HG03354 (cell line): Measurements from ENCODE around the gene OR51B5.
"Not testable (repeated sequence)": the region's sequence is repeated elsewhere in the genome, so short reads cannot be mapped to it uniquely, and the experiment has no call there.

ENCODE experiments used
- ATAC-seq: cut with Tn5 transposase; IDR thresholded peaks from one replicate; pipeline ENCODE4 v1.9.1; 2021; ENCODE audit warnings: mild to moderate bottlenecking; ENCODE audit not compliant: unreplicated experiment, poor library complexity, severe bottlenecking

OR51B5 gene

GRCh38 chr11:5337253-5337652 lies 6.1 kb downstream of the OR51B5 start:
- not testable (repeated sequence) for ATAC-seq

- no peak for ATAC-seq
Measured at GRCh38 chr11:5336331-5336730, 7.0 kb downstream of the OR51B5 start.

- ATAC-seq: no peak
Measured at GRCh38 chr11:5335170-5335569, 8.2 kb downstream of the OR51B5 start.

GRCh38 chr11:5324197-5324596 lies 19.1 kb downstream of the OR51B5 start, which contains the start of gene OR51B2:
Gene OR51B2, minus strand, starts transcription at chr11:5324297. Its CDS starts 0 bp downstream, at chr11:5324297.
- ATAC-seq: no peak

- ATAC-seq: no peak
Measured at GRCh38 chr11:5317292-5317691, 26.0 kb downstream of the OR51B5 start.

GRCh38 chr11:5313326-5314023 lies 29.8 kb downstream of the OR51B5 start:
- not testable (repeated sequence) for ATAC-seq

- ATAC-seq: no peak
Measured at GRCh38 chr11:5310423-5310822, 32.9 kb downstream of the OR51B5 start.

- ATAC-seq: no peak
Measured at GRCh38 chr11:5307256-5308019, 35.9 kb downstream of the OR51B5 start.

- no peak for ATAC-seq
Measured at GRCh38 chr11:5304046-5304445, 39.3 kb downstream of the OR51B5 start.

GRCh38 chr11:5303626-5304025 lies 39.7 kb downstream of the OR51B5 start:
- no peak for ATAC-seq

GRCh38 chr11:5301846-5302245 lies 41.5 kb downstream of the OR51B5 start, which contains the start of gene OR51B4:
Gene OR51B4, minus strand, starts transcription at chr11:5301946. Its CDS starts 0 bp downstream, at chr11:5301946.
- ATAC-seq: no peak

GRCh38 chr11:5300251-5300650 lies 43.1 kb downstream of the OR51B5 start:
- no peak for ATAC-seq

GRCh38 chr11:5298451-5298850 lies 44.9 kb downstream of the OR51B5 start:
- no peak for ATAC-seq

GRCh38 chr11:5297721-5298323 lies 45.5 kb downstream of the OR51B5 start:
- no peak for ATAC-seq

- ATAC-seq: not testable (repeated sequence)
Measured at GRCh38 chr11:5294342-5294995, 48.9 kb downstream of the OR51B5 start.

GRCh38 chr11:5293028-5293427 lies 50.3 kb downstream of the OR51B5 start:
- ATAC-seq: no peak
